GM12878 (cell line): ENCODE data around the gene SDHAF2. TPM values are rescaled to one million over a fixed set of nuclear protein-coding genes. Genes with fewer than 3 reads are reported as not detected.

ENCODE experiments used
- ATAC-seq: fragments of 200-7000 bp; cut with Tn5 transposase; 3 replicates; pipeline ENCODE4 v1.9.1; 2020; ENCODE audit warnings: mild to moderate bottlenecking, moderate library complexity
- BruUV-seq: library from RNA; stranded (reverse); fragments of 400-500 nt; replicated peaks from 2 replicates; lab custom pipeline; 2021; lab: Mats Ljungman, UMichigan
- CTCF ChIA-PET: fragments of 300-600 bp; sonication (Branson Sonifier 250); formaldehyde crosslinking; extraction: SDS; loops from one replicate; lab custom pipeline; 2021; ENCODE audit warnings: inconsistent platforms; lab: Yijun Ruan, JAX
- POLR2A ChIA-PET: fragments of 350-600 bp; formaldehyde crosslinking; extraction: SDS; loops from one replicate; lab custom pipeline; 2021; ENCODE audit warnings: inconsistent platforms; lab: Charles Lee
- RAD21 ChIA-PET: fragments of 300-600 bp; sonication (Branson Sonifier 250); formaldehyde crosslinking; loops from one replicate; lab custom pipeline; 2023; ENCODE audit warnings: antibody characterized with exemption; ENCODE audit not compliant: unreplicated experiment; lab: Charles Lee
- SMC1A ChIA-PET: fragments of 300-600 bp; sonication (Branson Sonifier 250); formaldehyde crosslinking; loops from one replicate; lab custom pipeline; 2023; ENCODE audit not compliant: unreplicated experiment, uncharacterized antibody; lab: Charles Lee
- DNase-seq: peaks from one replicate; pipeline ENCODE4 v3.0.0-alpha.2; 2011; ENCODE audit warnings: low read depth, low spot score
- FAIRE-seq: peaks from 3 replicates; lab custom pipeline; 2011; peaks lifted over from hg19 to GRCh38; lab: Jason Lieb, UNC
- H2AFZ ChIP-seq: 2 replicates; pipeline ENCODE4 v1.6.0; 2011; ENCODE audit warnings: low read depth, low read length, control low read depth; ENCODE audit not compliant: control insufficient read depth
- H3K27ac ChIP-seq: 2 replicates; pipeline ENCODE4 v1.5.1; 2011; ENCODE audit warnings: control low read depth; ENCODE audit not compliant: control insufficient read depth, insufficient read depth
- H3K27me3 ChIP-seq, 2 experiments: replicated peaks in 1 of 2; 2 replicates each; pipeline versions ENCODE4 v1.6.0 to v1.6.1; 2011; ENCODE audit warnings: low read length in 1 of 2; ENCODE audit not compliant: control insufficient read depth in 2 of 2, insufficient read depth in 2 of 2
- H3K36me3 ChIP-seq, 2 experiments: 2 replicates each; pipeline ENCODE4 v1.5.1; 2011; ENCODE audit warnings: low read length in 1 of 2; ENCODE audit not compliant: control insufficient read depth in 2 of 2, insufficient read depth in 2 of 2
- H3K4me1 ChIP-seq: 2 replicates; pipeline ENCODE4 v1.6.1; 2011; ENCODE audit warnings: mild to moderate bottlenecking, low read length, moderate library complexity, mixed read lengths; ENCODE audit not compliant: control insufficient read depth, insufficient read depth
- H3K4me2 ChIP-seq: 2 replicates; pipeline ENCODE4 v1.6.0; 2011; ENCODE audit warnings: control low read depth; ENCODE audit not compliant: control insufficient read depth, insufficient read depth
- H3K4me3 ChIP-seq: fragments of 200-600 bp; sonication (generic); 2 replicates; pipeline ENCODE4 v1.5.1; 2016
- H3K79me2 ChIP-seq: 2 replicates; pipeline ENCODE4 v1.6.0; 2011; ENCODE audit warnings: low read length; ENCODE audit not compliant: control insufficient read depth, insufficient read depth
- H3K9ac ChIP-seq: 2 replicates; pipeline ENCODE4 v1.8.0; 2011; ENCODE audit warnings: low read length, control low read depth, mixed read lengths; ENCODE audit not compliant: control insufficient read depth, insufficient read depth
- H3K9me3 ChIP-seq: replicated peaks from 3 replicates; pipeline ENCODE4 v1.5.1; 2011; ENCODE audit warnings: mild to moderate bottlenecking, low read length; ENCODE audit not compliant: control insufficient read depth, insufficient read depth
- H4K20me1 ChIP-seq: 2 replicates; pipeline ENCODE4 v1.6.0; 2011; ENCODE audit not compliant: control insufficient read depth, insufficient read depth
- BACH1 ChIP-seq: fragments of 450-650 bp; IDR thresholded peaks from 2 replicates; pipeline ENCODE4 v1.6.1; 2017; ENCODE audit warnings: mild to moderate bottlenecking, borderline replicate concordance
- ESRRA ChIP-seq: IDR thresholded peaks from 2 replicates; pipeline ENCODE4 v1.6.1; 2012; ENCODE audit warnings: mild to moderate bottlenecking, low read length, improper control_type of control experiment
- EZH2 ChIP-seq: IDR thresholded peaks from 2 replicates; pipeline ENCODE4 v1.6.1; 2012; ENCODE audit warnings: low read depth, mild to moderate bottlenecking, control low read depth, inconsistent platforms, low read length, borderline replicate concordance; ENCODE audit not compliant: control insufficient read depth
- JUNB ChIP-seq: IDR thresholded peaks from 2 replicates; pipeline ENCODE4 v1.6.1; 2016; ENCODE audit warnings: antibody characterized with exemption, mild to moderate bottlenecking
- KAT2A ChIP-seq: conservative IDR thresholded peaks from 2 replicates; pipeline ENCODE4 v1.6.1; 2011; ENCODE audit warnings: low read depth, low read length; ENCODE audit not compliant: control insufficient read depth
- MYB ChIP-seq: fragments of 150-350 bp; IDR thresholded peaks from 2 replicates; pipeline ENCODE4 v1.6.1; 2014; ENCODE audit warnings: mild to moderate bottlenecking, low read depth, low read length, borderline replicate concordance
- NFYA ChIP-seq: IDR thresholded peaks from 2 replicates; pipeline ENCODE4 v1.6.1; 2011; ENCODE audit warnings: low read depth, mild to moderate bottlenecking, low read length, improper control_type of control experiment, borderline replicate concordance
- NRF1 ChIP-seq: conservative IDR thresholded peaks from 2 replicates; pipeline ENCODE4 v1.6.1; 2011; ENCODE audit warnings: mild to moderate bottlenecking, low read depth, low read length, improper control_type of control experiment
- SMAD5 ChIP-seq: IDR thresholded peaks from 2 replicates; pipeline ENCODE4 v1.6.1; 2016; ENCODE audit warnings: antibody characterized with exemption, low read depth
- SMARCA5 ChIP-seq: fragments of 450-650 bp; IDR thresholded peaks from 2 replicates; pipeline ENCODE4 v1.6.1; 2017; ENCODE audit warnings: mild to moderate bottlenecking
- SREBF2 ChIP-seq: IDR thresholded peaks from 2 replicates; pipeline ENCODE4 v1.6.1; 2012; ENCODE audit warnings: mild to moderate bottlenecking, low read length
- STAT3 ChIP-seq: IDR thresholded peaks from 2 replicates; pipeline ENCODE4 v1.6.1; 2011; ENCODE audit warnings: low read depth, low read length, improper control_type of control experiment
- WRNIP1 ChIP-seq: IDR thresholded peaks from 2 replicates; pipeline ENCODE4 v1.6.1; 2011; ENCODE audit warnings: low read depth, low read length, improper control_type of control experiment, borderline replicate concordance
- WGBS: methylation state at CpG from one replicate; pipeline ENCODE4 v1.1.6; 2016; ENCODE audit warnings: low lambda C conversion rate; ENCODE audit not compliant: insufficient replicate concordance, insufficient coverage; ENCODE audit errors: missing lambda C conversion rate; 5-methylcytosine and 5-hydroxymethylcytosine counted together
- in situ Hi-C: fragments of 300-500 bp; cut with MboI; formaldehyde crosslinking; loops from 9 replicates; pipeline ENCODE4 v1.14.3; 2018; ENCODE audit warnings: mixed read lengths
- intact Hi-C: fragments of 100-400 bp; cut with micrococcal nuclease; formaldehyde crosslinking; loops from one replicate; pipeline ENCODE4 v1.14.2; 2022; ENCODE audit not compliant: unreplicated experiment
- polyA plus RNA-seq, 11 experiments: library from polyadenylated mRNA; depleted of rRNA in 4 of 11; unstranded in 6 of 11; stranded (reverse) in 5 of 11; fragments of >200 nt; fragmentation: Nextera tagmentation in 4 of 11; fragmentation: Illumina TruSeq in 1 of 11; extraction: Ambion mirVana in 4 of 11; extraction: Trizol in 1 of 11; gene quantifications; 1 replicate in 1 of 11; 2 replicates in 10 of 11; pipeline versions ENCODE4 v1.2.1 to v1.2.3, GENCODE V29; 2011 to 2016; ENCODE audit warnings: inconsistent platforms in 2 of 11, missing spikeins in 2 of 11, low read depth in 1 of 11
- total RNA-seq, 4 experiments: library from RNA; depleted of rRNA in 3 of 4; stranded (reverse); fragments of >200 nt in 3 of 4; fragmentation: Illumina TruSeq in 1 of 4; extraction: Trizol in 1 of 4; gene quantifications; 2 replicates each; pipeline versions ENCODE4 v1.2.1 to v1.2.3, GENCODE V29; 2013 to 2021
- TF ChIP-seq, protein P1 (sequence below): fragments of 450-650 bp; IDR thresholded peaks from 2 replicates; pipeline ENCODE4 v1.6.1; 2017; ENCODE audit warnings: low read depth, mild to moderate bottlenecking, moderate library complexity
- TF ChIP-seq, protein P2 (sequence below): IDR thresholded peaks from 2 replicates; pipeline ENCODE4 v1.6.1; 2011; ENCODE audit warnings: mild to moderate bottlenecking, low read depth, low read length, moderate library complexity; ENCODE audit not compliant: insufficient replicate concordance
- TF ChIP-seq, protein P3 (sequence below): IDR thresholded peaks from 2 replicates; pipeline ENCODE4 v1.6.1; 2011; ENCODE audit warnings: borderline replicate concordance, low read depth, mild to moderate bottlenecking, moderate library complexity, mixed read lengths, low read length; ENCODE audit not compliant: insufficient read depth; ENCODE audit errors: extremely low read length

The SDHAF2 gene
- total and polyA plus RNA-seq, 10 of the 15 experiments (the other 5 are each of a cell fraction or from before 2014, with no cell fraction given) = 30.6 to 160 (median 78.3) TPM

DNA sequence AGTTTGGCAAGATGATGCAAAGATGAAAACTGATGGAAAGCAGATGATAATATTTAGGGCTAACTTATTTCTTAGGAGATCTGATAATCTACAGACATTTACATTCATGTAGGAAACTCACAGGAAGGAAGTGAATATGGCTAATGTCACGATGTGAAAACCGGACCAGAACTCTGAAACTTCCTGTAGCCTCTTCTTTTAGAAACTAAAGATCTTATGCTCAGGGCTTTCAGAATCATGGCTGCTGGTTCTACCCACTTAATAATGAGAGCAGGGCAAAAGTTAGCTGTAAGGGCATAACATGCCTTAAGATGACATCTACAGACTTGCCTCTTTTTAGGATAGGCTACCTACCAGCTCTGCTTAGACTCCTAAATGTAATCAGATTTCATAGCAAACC is 15.4 kb upstream of the SDHAF2 start:
- 0% methylated on average over 2 of the region's 2 CpGs for whole genome bisulfite sequencing
- FAIRE-seq = no peak
- Histone ChIP-seq H4K20me1 (no peaks in the 10 kb centered on the region), H3K27ac (no peak overlapping the region), H3K4me3 (no peak overlapping the region), H3K79me2 (no peaks in the 10 kb centered on the region; the same call in 1 of the 2 replicates), H3K9me3 (no peaks in the 10 kb centered on the region), H3K9ac (no peak overlapping the region), H3K4me2 (no peak overlapping the region), H3K27me3 (no peaks in the 10 kb centered on the region), H3K36me3 (peaks cover 24 to 62% of the 10 kb centered on the region in 2 experiments), H2AFZ (no peak overlapping the region), H3K4me1 (no peaks in the 10 kb centered on the region)
- ChIA-PET POLR2A (no interaction called here), CTCF (no interaction called here), SMC1A (no interaction called here), RAD21 (no interaction called here)
- in situ Hi-C loops = no loop called here
- no peak for DNase-seq
- no peak for ATAC-seq
- BruUV-seq = no TSS peak
- no peak for TF ChIP-seq MYB
- TF ChIP-seq, protein P1, sequence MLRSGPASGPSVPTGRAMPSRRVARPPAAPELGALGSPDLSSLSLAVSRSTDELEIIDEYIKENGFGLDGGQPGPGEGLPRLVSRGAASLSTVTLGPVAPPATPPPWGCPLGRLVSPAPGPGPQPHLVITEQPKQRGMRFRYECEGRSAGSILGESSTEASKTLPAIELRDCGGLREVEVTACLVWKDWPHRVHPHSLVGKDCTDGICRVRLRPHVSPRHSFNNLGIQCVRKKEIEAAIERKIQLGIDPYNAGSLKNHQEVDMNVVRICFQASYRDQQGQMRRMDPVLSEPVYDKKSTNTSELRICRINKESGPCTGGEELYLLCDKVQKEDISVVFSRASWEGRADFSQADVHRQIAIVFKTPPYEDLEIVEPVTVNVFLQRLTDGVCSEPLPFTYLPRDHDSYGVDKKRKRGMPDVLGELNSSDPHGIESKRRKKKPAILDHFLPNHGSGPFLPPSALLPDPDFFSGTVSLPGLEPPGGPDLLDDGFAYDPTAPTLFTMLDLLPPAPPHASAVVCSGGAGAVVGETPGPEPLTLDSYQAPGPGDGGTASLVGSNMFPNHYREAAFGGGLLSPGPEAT = no peak
- no peak for TF ChIP-seq BACH1
- TF ChIP-seq NFYA = no peak
- no peak for TF ChIP-seq JUNB
- TF ChIP-seq, protein P2, sequence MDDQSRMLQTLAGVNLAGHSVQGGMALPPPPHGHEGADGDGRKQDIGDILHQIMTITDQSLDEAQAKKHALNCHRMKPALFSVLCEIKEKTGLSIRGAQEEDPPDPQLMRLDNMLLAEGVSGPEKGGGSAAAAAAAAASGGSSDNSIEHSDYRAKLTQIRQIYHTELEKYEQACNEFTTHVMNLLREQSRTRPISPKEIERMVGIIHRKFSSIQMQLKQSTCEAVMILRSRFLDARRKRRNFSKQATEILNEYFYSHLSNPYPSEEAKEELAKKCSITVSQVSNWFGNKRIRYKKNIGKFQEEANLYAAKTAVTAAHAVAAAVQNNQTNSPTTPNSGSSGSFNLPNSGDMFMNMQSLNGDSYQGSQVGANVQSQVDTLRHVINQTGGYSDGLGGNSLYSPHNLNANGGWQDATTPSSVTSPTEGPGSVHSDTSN = no peak
- TF ChIP-seq WRNIP1 = no peak
- no peak for TF ChIP-seq ESRRA
- no peak for TF ChIP-seq NRF1
- TF ChIP-seq KAT2A = no peak
- TF ChIP-seq STAT3 = no peak
- no peak for TF ChIP-seq SMAD5
- TF ChIP-seq SMARCA5 = no peak
- TF ChIP-seq EZH2 = no peak
- TF ChIP-seq SREBF2 = no peak
- TF ChIP-seq, protein P3, sequence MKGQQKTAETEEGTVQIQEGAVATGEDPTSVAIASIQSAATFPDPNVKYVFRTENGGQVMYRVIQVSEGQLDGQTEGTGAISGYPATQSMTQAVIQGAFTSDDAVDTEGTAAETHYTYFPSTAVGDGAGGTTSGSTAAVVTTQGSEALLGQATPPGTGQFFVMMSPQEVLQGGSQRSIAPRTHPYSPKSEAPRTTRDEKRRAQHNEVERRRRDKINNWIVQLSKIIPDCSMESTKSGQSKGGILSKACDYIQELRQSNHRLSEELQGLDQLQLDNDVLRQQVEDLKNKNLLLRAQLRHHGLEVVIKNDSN = no peak
- intact Hi-C loops = no loop called here
